ENCODE results near the gene RREB1.
A peak's percentile ranks its signal among the peaks of the same experiment; 100 is the strongest.

RREB1 gene

DNA sequence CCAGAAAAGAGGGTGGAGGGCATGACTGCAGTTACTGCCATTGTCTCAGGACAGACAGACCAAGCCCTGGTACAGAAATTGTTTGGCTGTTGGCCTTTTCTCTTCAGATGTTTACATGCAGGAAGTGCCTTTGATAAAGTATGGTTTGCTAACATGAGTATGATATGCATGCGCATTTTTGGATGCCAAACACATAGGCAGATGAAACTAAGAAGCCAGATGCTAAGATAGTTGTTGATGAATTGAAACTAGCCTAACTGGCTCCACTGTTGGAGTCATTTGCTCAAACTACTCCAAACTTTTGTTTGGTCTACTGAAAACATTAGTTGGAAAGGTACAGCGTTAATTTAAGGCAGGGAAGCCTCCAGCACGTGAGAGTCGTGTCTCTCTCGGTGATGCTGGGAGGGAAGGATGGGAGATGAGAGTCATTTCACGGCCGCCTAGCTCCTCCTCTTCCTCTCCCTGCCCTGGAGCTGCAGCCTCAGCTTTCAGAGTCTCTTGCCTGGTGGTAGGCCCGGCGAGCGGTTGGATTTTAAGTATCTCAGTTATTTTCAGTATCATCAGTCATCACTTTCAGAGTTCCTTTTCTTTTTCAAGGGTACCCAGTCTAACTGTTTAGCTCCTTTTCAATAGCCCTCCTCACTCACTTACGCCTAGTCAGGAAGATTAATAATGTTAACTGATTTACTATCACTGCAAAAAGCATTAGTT lies 29.7 kb downstream of the RREB1 start:
- Histone ChIP-seq H3K4me1 (ENCODE audit: control insufficient read depth in 1 of 2, insufficient read depth in 1 of 2, low read depth in 1 of 2, low read length in 1 of 2) (peaks cover 50 to 52% of the 10 kb centered on the region in 2 experiments), H3K27me3 (no peaks in the 10 kb centered on the region), H3K4me3 (ENCODE audit: low read depth in 1 of 2, low read length in 1 of 2) (peak overlapping the region; percentile 46 to 50), H3K36me3 (no peaks in the 10 kb centered on the region), H3K27ac (peak overlapping the region; percentile 64), H3K9me3 (no peaks in the 10 kb centered on the region)
- TF ChIP-seq, protein P1, sequence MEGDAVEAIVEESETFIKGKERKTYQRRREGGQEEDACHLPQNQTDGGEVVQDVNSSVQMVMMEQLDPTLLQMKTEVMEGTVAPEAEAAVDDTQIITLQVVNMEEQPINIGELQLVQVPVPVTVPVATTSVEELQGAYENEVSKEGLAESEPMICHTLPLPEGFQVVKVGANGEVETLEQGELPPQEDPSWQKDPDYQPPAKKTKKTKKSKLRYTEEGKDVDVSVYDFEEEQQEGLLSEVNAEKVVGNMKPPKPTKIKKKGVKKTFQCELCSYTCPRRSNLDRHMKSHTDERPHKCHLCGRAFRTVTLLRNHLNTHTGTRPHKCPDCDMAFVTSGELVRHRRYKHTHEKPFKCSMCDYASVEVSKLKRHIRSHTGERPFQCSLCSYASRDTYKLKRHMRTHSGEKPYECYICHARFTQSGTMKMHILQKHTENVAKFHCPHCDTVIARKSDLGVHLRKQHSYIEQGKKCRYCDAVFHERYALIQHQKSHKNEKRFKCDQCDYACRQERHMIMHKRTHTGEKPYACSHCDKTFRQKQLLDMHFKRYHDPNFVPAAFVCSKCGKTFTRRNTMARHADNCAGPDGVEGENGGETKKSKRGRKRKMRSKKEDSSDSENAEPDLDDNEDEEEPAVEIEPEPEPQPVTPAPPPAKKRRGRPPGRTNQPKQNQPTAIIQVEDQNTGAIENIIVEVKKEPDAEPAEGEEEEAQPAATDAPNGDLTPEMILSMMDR (IDR thresholded peaks at IDR 0.05), result no peak

DNA sequence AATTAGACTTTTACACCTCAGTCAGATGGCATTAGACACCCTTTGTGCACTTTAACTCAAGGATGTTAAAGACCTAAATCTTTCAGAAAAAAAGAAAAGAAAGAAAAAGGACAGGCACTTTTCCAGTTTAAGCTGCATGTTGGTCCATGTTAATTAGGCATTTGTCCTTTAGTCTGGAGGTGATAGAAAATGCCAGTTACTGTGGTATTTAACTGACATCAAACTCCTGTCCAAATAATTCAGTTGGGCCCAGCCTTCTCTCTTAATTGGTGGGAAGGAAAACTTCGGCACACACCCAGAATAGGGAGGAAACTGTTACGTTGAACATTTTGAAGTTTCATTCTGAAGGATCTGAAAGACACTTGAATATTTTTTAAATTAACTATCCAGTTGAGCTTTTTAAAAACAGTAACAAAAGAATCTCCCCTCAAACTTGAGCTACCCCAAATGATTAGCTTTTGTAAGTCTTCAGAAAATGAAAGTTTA lies 30.3 kb downstream of the RREB1 start:
- Histone ChIP-seq H3K4me1 (ENCODE audit: control insufficient read depth in 1 of 2, insufficient read depth in 1 of 2, low read depth in 1 of 2, low read length in 1 of 2) (peaks cover 56 to 57% of the 10 kb centered on the region in 2 experiments), H3K9me3 (no peaks in the 10 kb centered on the region), H3K36me3 (no peaks in the 10 kb centered on the region), H3K27me3 (no peaks in the 10 kb centered on the region), H3K4me3 (ENCODE audit: low read depth in 1 of 2, low read length in 1 of 2) (peak overlapping the region in 1 of 2 experiments; percentile 46), H3K27ac (peak overlapping the region; percentile 64)
- TF ChIP-seq, protein P1 (IDR thresholded peaks at IDR 0.05), result no peak

DNA sequence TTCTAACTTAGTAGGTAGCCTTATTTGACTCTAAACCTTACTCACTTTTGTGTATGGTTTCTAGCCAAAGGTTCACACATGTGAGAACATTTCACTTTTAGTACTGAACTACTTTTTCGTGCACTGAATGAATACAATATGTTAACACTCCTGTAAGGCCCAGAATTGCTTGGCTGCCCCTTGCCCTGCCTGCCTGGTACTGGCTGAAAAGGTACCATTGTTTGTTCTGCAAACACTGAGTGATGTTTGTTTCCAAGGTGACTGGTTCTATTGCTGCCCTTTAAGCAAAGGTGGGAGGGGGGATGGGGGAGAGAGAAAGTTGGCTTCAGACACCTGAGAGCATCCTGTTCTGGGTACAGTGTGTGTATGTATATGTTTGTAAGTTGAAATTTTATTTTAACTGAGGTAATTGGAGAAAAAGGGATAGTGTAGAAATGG lies 31.2 kb downstream of the RREB1 start:
- no peak overlapping the region for H3K4me3 ChIP-seq (ENCODE audit: low read depth in 1 of 2, low read length in 1 of 2)
- H3K36me3 ChIP-seq, result no peaks in the 10 kb centered on the region
- peaks cover 65% of the 10 kb centered on the region in 2 experiments for H3K4me1 ChIP-seq (ENCODE audit: control insufficient read depth in 1 of 2, insufficient read depth in 1 of 2, low read depth in 1 of 2, low read length in 1 of 2)
- no peaks in the 10 kb centered on the region for H3K9me3 ChIP-seq
- peak overlapping the region; percentile 64 for H3K27ac ChIP-seq
- no peaks in the 10 kb centered on the region for H3K27me3 ChIP-seq
- TF ChIP-seq, protein P1 (IDR thresholded peaks at IDR 0.05), result no peak

DNA sequence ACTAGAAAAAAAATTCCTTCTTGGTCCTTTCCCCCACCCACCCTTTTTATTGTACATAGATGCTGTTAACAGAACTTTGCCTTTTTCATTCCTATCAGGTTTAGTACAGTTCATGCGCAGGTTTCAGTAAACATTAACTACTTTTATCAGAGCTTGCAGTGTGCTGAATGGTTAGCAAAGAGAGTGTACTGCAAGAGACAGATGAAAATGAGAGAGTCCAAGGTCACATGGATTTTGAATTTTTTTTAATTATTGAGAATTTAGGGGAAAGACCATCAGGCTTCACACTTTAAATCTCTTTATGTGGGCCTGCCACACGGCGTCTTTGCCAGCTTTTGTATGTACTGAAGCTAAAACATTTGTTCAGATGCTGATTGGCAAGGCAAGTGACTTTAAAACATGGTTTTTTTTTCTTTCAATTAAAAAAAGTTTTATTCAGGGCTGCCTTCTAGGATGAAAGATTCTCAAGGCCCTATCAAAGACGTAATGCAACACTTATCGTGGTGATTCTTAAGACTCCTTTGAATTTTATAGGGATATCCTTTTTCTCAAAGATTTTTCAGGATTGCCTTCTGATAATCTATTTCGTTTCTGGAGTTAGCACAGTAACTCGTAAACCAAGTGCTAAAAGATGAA lies 32.2 kb downstream of the RREB1 start:
- no peaks in the 10 kb centered on the region for H3K27me3 ChIP-seq
- H3K4me1 ChIP-seq (ENCODE audit: control insufficient read depth in 1 of 2, insufficient read depth in 1 of 2, low read depth in 1 of 2, low read length in 1 of 2), result peaks cover 75 to 76% of the 10 kb centered on the region in 2 experiments
- TF ChIP-seq, protein P1 (IDR thresholded peaks at IDR 0.05), result no peak
- H3K4me3 ChIP-seq (ENCODE audit: low read depth in 1 of 2, low read length in 1 of 2), result peak overlapping the region; percentile 81 to 92
- H3K27ac ChIP-seq, result peak overlapping the region; percentile 97
- H3K9me3 ChIP-seq, result no peaks in the 10 kb centered on the region
- no peaks in the 10 kb centered on the region for H3K36me3 ChIP-seq

DNA sequence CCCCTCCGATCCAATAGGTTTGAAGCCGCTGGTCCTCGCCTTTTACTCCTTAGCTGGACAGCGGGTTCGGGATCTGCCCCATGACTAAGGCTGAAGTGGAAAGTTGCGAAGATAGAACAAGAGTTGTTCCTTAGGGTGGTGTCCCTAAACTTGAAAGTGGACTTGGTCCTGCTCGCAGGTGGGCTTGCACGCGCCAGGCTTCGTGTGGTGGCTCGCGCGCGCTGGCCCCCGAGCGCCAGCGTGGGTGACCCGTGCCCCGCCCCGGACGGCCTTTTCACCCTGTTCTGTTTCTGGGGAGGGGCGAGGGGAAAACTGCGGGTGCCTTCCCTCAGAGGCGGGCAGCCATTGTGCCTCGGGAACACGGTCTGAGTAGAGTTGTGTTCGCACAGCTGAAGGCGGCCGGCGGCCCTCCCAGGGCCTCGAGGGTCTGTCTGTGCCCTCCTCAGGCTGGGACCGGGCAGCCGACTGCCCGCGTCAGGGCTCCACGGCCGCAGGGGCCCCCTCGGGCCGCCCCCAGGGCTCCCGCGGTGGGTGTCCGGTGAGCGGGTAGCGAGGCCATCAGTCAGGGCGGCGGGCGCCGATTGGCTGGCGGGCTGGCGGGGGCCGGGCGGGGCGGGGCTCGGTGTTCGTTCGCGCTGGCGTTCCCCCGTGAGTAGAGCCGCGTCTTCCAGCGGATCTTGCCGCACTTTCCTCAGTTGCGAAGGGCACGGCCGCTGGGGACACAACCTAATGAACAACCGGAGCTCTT lies 33.0 kb downstream of the RREB1 start:
- H3K4me3 ChIP-seq (ENCODE audit: low read depth in 1 of 2, low read length in 1 of 2), result peak overlapping the region; percentile 81 to 92
- peaks cover 83 to 84% of the 10 kb centered on the region in 2 experiments for H3K4me1 ChIP-seq (ENCODE audit: control insufficient read depth in 1 of 2, insufficient read depth in 1 of 2, low read depth in 1 of 2, low read length in 1 of 2)
- TF ChIP-seq, protein P1 (IDR thresholded peaks at IDR 0.05), result peak; percentile 22
- H3K27ac ChIP-seq, result peak overlapping the region; percentile 97
- H3K27me3 ChIP-seq, result no peaks in the 10 kb centered on the region
- no peaks in the 10 kb centered on the region for H3K36me3 ChIP-seq
- H3K9me3 ChIP-seq, result no peaks in the 10 kb centered on the region
